22Rv1 (cell line): ENCODE data around the gene CTDP1.

Experiments
- CTCF ChIP-seq: fragments of 450-650 bp; IDR thresholded peaks from 2 replicates; pipeline ENCODE4 v1.5.1; 2017; ENCODE audit warnings: mild to moderate bottlenecking
- ZFX ChIP-seq: fragments of 450-650 bp; IDR thresholded peaks from 2 replicates; pipeline ENCODE4 v1.6.1; 2017; ENCODE audit warnings: antibody characterized with exemption, borderline replicate concordance

- no peak for TF ChIP-seq CTCF
- no peak for TF ChIP-seq ZFX
Observed at GRCh38 chr18:79723036-79723435, 43.4 kb downstream of the CTDP1 start.
